HCT116 (cell line): ENCODE results near the gene CD109. TPM values are rescaled to one million over a fixed set of nuclear protein-coding genes. Genes with fewer than 3 reads are reported as not detected.

Source experiments
- ATAC-seq: fragments of 200-7000 bp; cut with Tn5 transposase; 2 replicates; pipeline ENCODE4 v1.9.1; 2020; ENCODE audit warnings: mild to moderate bottlenecking, moderate library complexity
- BruUV-seq: library from RNA; stranded (reverse); fragments of 400-500 nt; replicated peaks from 2 replicates; lab custom pipeline; 2021; lab: Mats Ljungman, UMichigan
- CTCF ChIA-PET: fragments of 300-600 bp; sonication (Branson Sonifier 250); formaldehyde crosslinking; loops from one replicate; lab custom pipeline; 2021; ENCODE audit warnings: antibody characterized with exemption; lab: Charles Lee
- POLR2A ChIA-PET: fragments of 300-600, 350-600 bp; sonication (Branson Sonifier 250); formaldehyde crosslinking; loops from one replicate; lab custom pipeline; 2021; ENCODE audit warnings: antibody characterized with exemption; lab: Charles Lee
- RAD21 ChIA-PET, 2 experiments: fragments of 300-600 bp; sonication (Branson Sonifier 250); formaldehyde crosslinking; loops; one replicate each; lab custom pipeline; 2023; ENCODE audit warnings: low total read pairs in 2 of 2; ENCODE audit not compliant: uncharacterized antibody in 2 of 2, unreplicated experiment in 2 of 2, low non-redundant PET in 1 of 2; lab: Charles Lee
- DNase-seq: peaks from one replicate; pipeline ENCODE4 v3.0.0-alpha.2; 2010; ENCODE audit warnings: low read depth, low spot score
- H2AFZ ChIP-seq: fragments of 200-600 bp; shearing (Covaris generic), sonication (generic); 2 replicates; pipeline ENCODE4 v1.6.1; 2017; ENCODE audit warnings: low read depth, mixed run types, mixed read lengths, antibody characterized with exemption, low read length; ENCODE audit not compliant: poor library complexity, severe bottlenecking
- H3K27ac ChIP-seq: 2 replicates; pipeline ENCODE4 v1.5.1; 2012; ENCODE audit warnings: low read depth, low read length
- H3K27me3 ChIP-seq: fragments of 200-600 bp; sonication (generic); 2 replicates; pipeline ENCODE4 v1.6.1; 2016; ENCODE audit warnings: mixed run types, low read length, mixed read lengths; ENCODE audit not compliant: insufficient read depth
- H3K36me3 ChIP-seq, 2 experiments: fragments of 200-500 bp in 1 of 2; fragments of 200-600 bp in 1 of 2; sonication (Bioruptor generic) in 1 of 2; sonication (generic) in 1 of 2; 2 replicates each; pipeline versions ENCODE4 v1.5.1 to v1.6.1; 2014 to 2016; ENCODE audit warnings: low read length in 2 of 2, inconsistent platforms in 1 of 2, mixed read lengths in 1 of 2, mixed run types in 1 of 2; ENCODE audit not compliant: insufficient read depth in 2 of 2, control insufficient read depth in 1 of 2
- H3K4me1 ChIP-seq, 2 experiments: fragments of 200-600 bp in 1 of 2; sonication (generic) in 1 of 2; 2 replicates each; pipeline versions ENCODE4 v1.5.1 to v1.6.1; 2012 to 2017; ENCODE audit warnings: low read length in 2 of 2, inconsistent platforms in 1 of 2, mild to moderate bottlenecking in 1 of 2, mixed read lengths in 1 of 2, mixed run types in 1 of 2, moderate library complexity in 1 of 2; ENCODE audit not compliant: insufficient read depth in 2 of 2, control insufficient read depth in 1 of 2
- H3K4me2 ChIP-seq: fragments of 200-600 bp; sonication (generic); 2 replicates; pipeline ENCODE4 v1.6.1; 2017; ENCODE audit warnings: mixed run types, low read length, mixed read lengths
- H3K4me3 ChIP-seq, 2 experiments: fragments of 200-600 bp in 1 of 2; sonication (generic) in 1 of 2; replicated peaks in 1 of 2; 2 replicates each; pipeline ENCODE4 v1.5.1; 2011 to 2016; ENCODE audit warnings: low read length in 2 of 2, control low read depth in 1 of 2, low read depth in 1 of 2, mild to moderate bottlenecking in 1 of 2, mixed read lengths in 1 of 2, mixed run types in 1 of 2
- H3K79me2 ChIP-seq: fragments of 200-600 bp; sonication (generic); 2 replicates; pipeline ENCODE4 v1.6.1; 2017; ENCODE audit warnings: mild to moderate bottlenecking, mixed run types, low read length, moderate library complexity, mixed read lengths; ENCODE audit not compliant: insufficient read depth
- H3K9ac ChIP-seq: fragments of 200-600 bp; sonication (generic); 2 replicates; pipeline ENCODE4 v1.6.1; 2016; ENCODE audit warnings: low read length, mixed read lengths
- H3K9me2 ChIP-seq: fragments of 200-600 bp; sonication (generic), shearing (Covaris generic); 2 replicates; pipeline ENCODE4 v1.6.1; 2017; ENCODE audit warnings: mixed run types, mild to moderate bottlenecking, moderate library complexity; ENCODE audit not compliant: insufficient read depth
- H3K9me3 ChIP-seq, 2 experiments: fragments of 200-500 bp in 1 of 2; fragments of 200-600 bp in 1 of 2; sonication (Bioruptor generic) in 1 of 2; sonication (generic) in 1 of 2; 2 replicates each; pipeline ENCODE4 v1.6.1; 2014 to 2017; ENCODE audit warnings: low read length in 2 of 2, mixed read lengths in 2 of 2, inconsistent platforms in 1 of 2, low read depth in 1 of 2, mild to moderate bottlenecking in 1 of 2, mixed run types in 1 of 2, moderate library complexity in 1 of 2; ENCODE audit not compliant: control insufficient read depth in 1 of 2, insufficient read depth in 1 of 2
- H4K20me1 ChIP-seq: fragments of 200-600 bp; sonication (generic), shearing (Covaris generic); 2 replicates; pipeline ENCODE4 v1.6.1; 2017; ENCODE audit warnings: mixed run types, mild to moderate bottlenecking, moderate library complexity; ENCODE audit not compliant: insufficient read depth
- EZH2 ChIP-seq: fragments of 200-600 bp; sonication (generic); IDR thresholded peaks from 2 replicates; pipeline ENCODE4 v1.6.1; 2017; ENCODE audit warnings: antibody characterized with exemption, mixed run types
- TCF7L2 ChIP-seq: IDR thresholded peaks from 2 replicates; pipeline ENCODE4 v1.7.0; 2011; ENCODE audit warnings: borderline replicate concordance, inconsistent platforms; ENCODE audit not compliant: insufficient read depth, insufficient read length; ENCODE audit errors: extremely low read depth
- YY1 ChIP-seq: IDR thresholded peaks from 2 replicates; pipeline ENCODE4 v1.6.1; 2011; ENCODE audit warnings: low read length, low read depth, moderate library complexity, mild to moderate bottlenecking; ENCODE audit not compliant: insufficient replicate concordance; ENCODE audit errors: extremely low read depth
- ZBTB33 ChIP-seq: IDR thresholded peaks from 2 replicates; pipeline ENCODE4 v1.6.1; 2011; ENCODE audit warnings: mild to moderate bottlenecking, low read length, moderate library complexity; ENCODE audit not compliant: insufficient replicate concordance; ENCODE audit errors: extremely low read depth
- ZNF274 ChIP-seq: fragments of 200-500 bp; sonication (Bioruptor generic); IDR thresholded peaks from 2 replicates; pipeline ENCODE4 v1.6.1; 2014; ENCODE audit warnings: mild to moderate bottlenecking, low read depth, low read length, inconsistent platforms
- intact Hi-C: fragments of 100-400 bp; cut with micrococcal nuclease; formaldehyde crosslinking; loops from 2 replicates; pipeline ENCODE4 v1.10.0; 2022
- total RNA-seq: library from RNA; stranded (reverse); gene quantifications from one replicate; pipeline ENCODE4 v1.2.1, GENCODE V29; 2021; ENCODE audit not compliant: unreplicated experiment

Gene CD109
- total RNA-seq, 1 experiment from 2014 or later: 42.1 TPM

GRCh38 chr6:73746787-73747186 is 50.8 kb downstream of the CD109 start:
- DNase-seq (no peak), ATAC-seq (no peak)
- Histone ChIP-seq H3K4me1 (peaks cover 6 to 24% of the 10 kb centered on the region in 2 experiments), H3K9me2 (no peaks in the 10 kb centered on the region), H3K4me2 (no peak overlapping the region), H3K4me3 (no peak overlapping the region), H3K9ac (no peak overlapping the region), H3K27me3 (no peaks in the 10 kb centered on the region), H3K36me3 (no peaks in the 10 kb centered on the region), H3K9me3 (no peaks in the 10 kb centered on the region), H3K79me2 (no peaks in the 10 kb centered on the region), H4K20me1 (no peaks in the 10 kb centered on the region), H2AFZ (no peak overlapping the region), H3K27ac (no peak overlapping the region)
- BruUV-seq: no TSS peak
- ChIA-PET CTCF (no interaction called here), POLR2A (no interaction called here), RAD21 (no interaction called here)
- intact Hi-C loops: loop anchor here (10.0 kb wide), 1 partner anchor 198 kb away; no protein-coding TSS in a partner anchor
- no peak for TF ChIP-seq ZNF274

GRCh38 chr6:73747289-73747688 is 51.3 kb downstream of the CD109 start:
- CTCF ChIA-PET: no interaction called here
- no peak for ATAC-seq
- Histone ChIP-seq H3K27me3 (no peaks in the 10 kb centered on the region), H3K79me2 (no peaks in the 10 kb centered on the region), H3K36me3 (no peaks in the 10 kb centered on the region), H2AFZ (no peak overlapping the region), H3K27ac (no peak overlapping the region), H3K4me1 (peaks cover 6 to 24% of the 10 kb centered on the region in 2 experiments), H3K4me2 (no peak overlapping the region), H4K20me1 (no peaks in the 10 kb centered on the region), H3K9me2 (no peaks in the 10 kb centered on the region), H3K9me3 (no peaks in the 10 kb centered on the region), H3K4me3 (no peak overlapping the region), H3K9ac (no peak overlapping the region)
- no TSS peak for BruUV-seq
- POLR2A ChIA-PET: no interaction called here
- intact Hi-C loops: loop anchor here (10.0 kb wide), 1 partner anchor 198 kb away; no protein-coding TSS in a partner anchor
- RAD21 ChIA-PET: no interaction called here
- TF ChIP-seq EZH2 (no peak), ZBTB33 (no peak), TCF7L2 (no peak), YY1 (no peak)
- DNase-seq: no peak
